Activated T-helper 1 cell treated with anti-CD3 and anti-CD28 coated beads, Interleukin-2, amount 50 U/mL, for 16 hours (primary cell): ENCODE results near the gene DPF1.
"Not testable (repeated sequence)": the region's sequence is repeated elsewhere in the genome, so short reads cannot be mapped to it uniquely, and the experiment has no call there.

Source experiments
- DNase-seq, 2 donors: peaks; one replicate each; pipeline ENCODE4 v3.0.0-alpha.2; 2020; ENCODE audit warnings: low read depth in 1 of 2, low spot score in 1 of 2

DPF1 gene

GRCh38 chr19:38224014-38224862, at the start of gene DPF1:
DPF1 (minus strand) TSS chr19:38224222; CDS start chr19:38224142, 80 bp downstream.
- DNase-seq, result peak in 1 of 2 donors; percentile 28

- DNase-seq, result no peak
Measured at GRCh38 chr19:38273499-38273898, 49.5 kb upstream of the DPF1 start.

- DNase-seq, result no peak
Measured at GRCh38 chr19:38270587-38271167, 46.7 kb upstream of the DPF1 start.

- DNase-seq, result no peak
Measured at GRCh38 chr19:38268539-38268938, 44.5 kb upstream of the DPF1 start.

- no peak for DNase-seq
Measured at GRCh38 chr19:38267761-38268483, 43.9 kb upstream of the DPF1 start.

- DNase-seq, result no peak
Measured at GRCh38 chr19:38266981-38267597, 43.1 kb upstream of the DPF1 start.

GRCh38 chr19:38265921-38266429, 42.0 kb upstream of the DPF1 start:
- no peak for DNase-seq

GRCh38 chr19:38265213-38265861, 41.3 kb upstream of the DPF1 start:
- no peak for DNase-seq

GRCh38 chr19:38264486-38265212, 40.6 kb upstream of the DPF1 start, which contains the start of gene SPINT2:
SPINT2 (plus strand) TSS chr19:38264573; CDS start chr19:38264893, 320 bp downstream.
- DNase-seq, result peak in 1 of 2 donors; percentile 22

GRCh38 chr19:38263689-38264485, 39.9 kb upstream of the DPF1 start:
- DNase-seq, result peak; percentile 45 to 63

GRCh38 chr19:38262585-38263268, 38.7 kb upstream of the DPF1 start:
- DNase-seq, result no peak

- DNase-seq, result not testable (repeated sequence)
Measured at GRCh38 chr19:38261942-38262341, 37.9 kb upstream of the DPF1 start.

GRCh38 chr19:38255383-38256014, 31.5 kb upstream of the DPF1 start:
- DNase-seq, result no peak

- no peak for DNase-seq
Measured at GRCh38 chr19:38253788-38254187, 29.8 kb upstream of the DPF1 start.

- no peak for DNase-seq
Measured at GRCh38 chr19:38252941-38253691, 29.1 kb upstream of the DPF1 start.

- no peak for DNase-seq
Measured at GRCh38 chr19:38252385-38252784, 28.4 kb upstream of the DPF1 start.

- no peak for DNase-seq
Measured at GRCh38 chr19:38251564-38252051, 27.6 kb upstream of the DPF1 start.
